Body of pancreas (tissue), 4 donors: ENCODE results near the gene MAML2. TPM values are rescaled to one million over a fixed set of nuclear protein-coding genes. Genes with fewer than 3 reads are reported as not detected.
A peak's percentile ranks its signal among the peaks of the same experiment; 100 is the strongest.

ENCODE experiments used
- ATAC-seq: fragments of 150-250 bp; one replicate; pipeline ENCODE4 v1.9.1; 2016
- DNase-seq, 4 donors: peaks; one replicate each; pipeline ENCODE4 v3.0.0-alpha.2; 2019
- H3K27ac ChIP-seq, 4 donors: fragments of 200-600 bp; sonication (generic); 1 replicate in 3 of 4; 2 replicates in 1 of 4; pipeline versions ENCODE4 v1.5.1 to v1.6.1; 2016 to 2019; ENCODE audit warnings: mild to moderate bottlenecking in 1 of 4, mixed read lengths in 1 of 4, moderate library complexity in 1 of 4
- H3K27me3 ChIP-seq, 2 donors: fragments of 200-600 bp; sonication (generic); one replicate each; pipeline ENCODE4 v1.6.0; 2016; ENCODE audit warnings: mild to moderate bottlenecking in 1 of 2
- H3K36me3 ChIP-seq, 2 donors: fragments of 200-600 bp; sonication (generic); replicated peaks in 1 of 2; 2 replicates each; pipeline ENCODE4 v1.5.1; 2016; ENCODE audit warnings: low read depth in 2 of 2; ENCODE audit not compliant: insufficient read depth in 1 of 2
- H3K4me1 ChIP-seq: fragments of 200-600 bp; sonication (generic); one replicate; pipeline ENCODE4 v1.6.0; 2016
- H3K4me3 ChIP-seq, 2 donors: fragments of 200-600 bp; sonication (generic); 1 replicate in 1 of 2; 2 replicates in 1 of 2; pipeline ENCODE4 v1.5.1; 2016 to 2019
- H3K9me3 ChIP-seq, 3 donors: fragments of 200-600 bp; sonication (generic); 1 replicate in 2 of 3; 2 replicates in 1 of 3; pipeline ENCODE4 v1.5.1; 2016
- CTCF ChIP-seq, 7 experiments: fragments of 450-650 bp in 4 of 7; fragments of 200-600 bp in 3 of 7; sonication (generic) in 3 of 7; IDR thresholded peaks; one replicate each; pipeline ENCODE4 v1.5.1; 2016 to 2019; ENCODE audit warnings: antibody characterized with exemption in 7 of 7
- POLR2A ChIP-seq, 3 donors: fragments of 450-650 bp; IDR thresholded peaks; one replicate each; pipeline ENCODE4 v1.6.1; 2016; ENCODE audit warnings: antibody characterized with exemption in 3 of 3, mild to moderate bottlenecking in 2 of 3
- WGBS, 2 donors: methylation state at CpG; one replicate each; pipeline ENCODE4 v1.1.5; 2017; 5-methylcytosine and 5-hydroxymethylcytosine counted together
- intact Hi-C: fragments of 100-400 bp; cut with DNase I; formaldehyde crosslinking; loops from one replicate; pipeline ENCODE4 v1.15.1; 2023
- total RNA-seq, 2 donors: library from RNA; depleted of rRNA; stranded (reverse); fragments of >200 nt; gene quantifications; one replicate each; pipeline ENCODE4 v1.1.0, GENCODE V29; 2016

MAML2 gene
- total RNA-seq, 2 donors from 2014 or later, result 7.9 to 9.9 TPM

DNA sequence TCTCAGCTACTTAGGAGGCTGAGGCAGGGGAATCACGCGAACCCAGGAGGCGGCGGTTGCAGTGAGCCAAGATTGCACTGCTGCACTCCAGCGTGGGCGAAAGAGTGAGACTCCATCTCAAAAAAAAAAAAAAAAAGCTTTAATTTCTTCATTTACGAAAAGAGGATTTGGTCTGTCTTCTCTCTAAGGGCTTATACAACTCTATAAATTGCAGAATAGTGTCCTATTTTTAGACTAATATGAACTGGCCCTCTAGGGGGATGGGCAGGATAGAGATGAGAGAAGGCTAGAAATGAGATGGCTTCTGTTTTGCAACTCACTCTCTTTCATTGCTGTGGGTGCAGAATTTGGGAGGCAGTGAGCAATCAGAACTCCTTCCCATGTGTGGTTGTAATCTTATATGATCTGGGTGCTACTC, 11.3 kb downstream of the MAML2 start:
- intact Hi-C loops, result loop anchor here (10.0 kb wide), 1 partner anchor 47 kb away; no protein-coding TSS in a partner anchor
- peaks cover 12% of the 10 kb centered on the region for H3K4me1 ChIP-seq
- H3K36me3 ChIP-seq, result no peaks in the 10 kb centered on the region
- TF ChIP-seq POLR2A (IDR thresholded peaks at IDR 0.05) (no peak), CTCF (IDR thresholded peaks at IDR 0.05) (no peak)
- WGBS, 2 donors, result 75 to 82% methylated on average over 7 of the region's 7 CpGs
- DNase-seq (peak in 1 of 4 donors; percentile 33), ATAC-seq (no peak)
- no peaks in the 10 kb centered on the region for H3K27me3 ChIP-seq
- peak overlapping the region in 2 of 4 donors; percentile 30 to 41 for H3K27ac ChIP-seq
- H3K9me3 ChIP-seq, result no peaks in the 10 kb centered on the region
- H3K4me3 ChIP-seq, result no peak overlapping the region

DNA sequence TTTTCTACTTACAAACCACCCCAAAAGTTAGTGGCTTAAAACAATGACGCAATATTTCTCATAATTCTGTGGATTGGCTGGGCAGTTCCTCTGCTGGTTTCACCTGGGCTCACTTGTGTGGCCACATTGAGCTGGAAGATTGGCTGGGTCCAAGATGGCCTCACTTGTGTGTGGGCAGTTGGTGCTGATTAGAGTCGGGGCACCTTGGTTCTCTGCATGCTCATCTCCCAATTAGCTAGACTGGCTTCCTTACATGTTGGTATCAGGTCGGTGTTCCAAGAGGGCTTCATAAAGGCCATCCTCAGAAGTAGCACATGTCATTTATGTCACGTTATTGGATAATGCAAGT, 12.5 kb downstream of the MAML2 start:
- Histone ChIP-seq H3K27ac (no peak overlapping the region), H3K27me3 (no peaks in the 10 kb centered on the region), H3K4me3 (no peak overlapping the region), H3K9me3 (no peaks in the 10 kb centered on the region), H3K36me3 (no peaks in the 10 kb centered on the region), H3K4me1 (peaks cover 18% of the 10 kb centered on the region)
- ATAC-seq, result no peak
- no peak for DNase-seq
- 77 to 82% methylated on average over 4 of the region's 4 CpGs for WGBS, 2 donors
- TF ChIP-seq POLR2A (IDR thresholded peaks at IDR 0.05), result no peak
- no peak for TF ChIP-seq CTCF (IDR thresholded peaks at IDR 0.05)
- intact Hi-C loops, result loop anchor here (10.0 kb wide), 1 partner anchor 46 kb away; no protein-coding TSS in a partner anchor

DNA sequence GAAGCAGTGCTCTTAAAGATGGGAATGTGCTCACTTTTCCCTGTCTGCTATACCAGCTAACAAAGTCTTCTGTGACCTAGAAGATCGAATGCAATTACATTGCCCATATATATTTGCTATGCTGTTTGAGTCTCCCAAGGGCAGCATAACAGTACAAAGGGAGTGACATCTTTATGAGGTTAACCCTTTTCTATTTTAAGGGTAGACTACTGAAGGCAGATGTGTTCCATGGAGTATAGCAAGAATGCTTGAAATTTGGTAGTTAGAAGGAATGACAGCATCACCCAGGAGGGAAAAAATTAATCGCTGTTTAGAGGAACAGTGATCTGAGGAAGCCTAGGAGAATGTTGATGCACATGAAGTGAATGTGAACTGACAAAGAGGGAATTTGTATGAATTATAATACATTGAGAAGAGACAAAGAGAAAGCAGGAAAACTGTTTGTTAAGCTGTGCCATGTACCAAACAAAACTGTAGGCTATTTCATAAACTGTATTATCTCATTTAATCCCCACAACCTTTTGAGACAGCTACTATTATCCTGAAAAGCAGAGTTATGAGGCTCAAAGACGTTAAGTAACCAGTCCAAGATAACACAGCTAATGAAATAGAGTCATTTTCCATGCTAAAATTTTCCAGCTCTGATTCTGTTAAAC, 13.0 kb downstream of the MAML2 start:
- TF ChIP-seq POLR2A (IDR thresholded peaks at IDR 0.05) (no peak), CTCF (IDR thresholded peaks at IDR 0.05) (no peak)
- H3K4me3 ChIP-seq, result no peak overlapping the region
- no peaks in the 10 kb centered on the region for H3K9me3 ChIP-seq
- 65 to 72% methylated on average over 3 of the region's 3 CpGs for WGBS, 2 donors
- peaks cover 21% of the 10 kb centered on the region for H3K4me1 ChIP-seq
- DNase-seq (no peak), ATAC-seq (no peak)
- H3K36me3 ChIP-seq, result no peaks in the 10 kb centered on the region
- no peak overlapping the region for H3K27ac ChIP-seq
- intact Hi-C loops, result loop anchor here (10.0 kb wide), 1 partner anchor 45 kb away; no protein-coding TSS in a partner anchor
- no peaks in the 10 kb centered on the region for H3K27me3 ChIP-seq

DNA sequence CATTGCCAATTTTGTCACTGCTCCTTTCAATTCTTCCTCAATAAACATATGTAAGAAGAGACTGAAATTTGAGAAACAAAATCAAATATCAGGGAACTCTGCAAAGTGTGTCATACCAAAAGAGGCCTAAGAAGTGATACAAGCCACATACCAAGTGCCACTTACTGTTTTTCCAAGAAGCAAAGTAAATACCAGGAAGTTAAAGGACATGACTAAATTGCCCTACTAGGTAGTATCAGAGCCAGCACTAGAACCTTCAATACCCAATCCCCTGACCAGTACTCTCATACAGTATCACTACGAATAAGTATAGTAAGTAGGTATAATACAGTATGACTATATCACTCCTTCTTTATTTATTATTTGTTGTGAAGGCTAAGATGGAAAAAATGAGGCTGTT, 13.6 kb downstream of the MAML2 start:
- 81 to 90% methylated on average over 1 of the region's 1 CpG for WGBS, 2 donors

More for the DNA sequence above, 13.6 kb downstream of the MAML2 start:
- no peak for DNase-seq
- Histone ChIP-seq H3K4me3 (no peak overlapping the region), H3K27ac (no peak overlapping the region), H3K4me1 (peaks cover 25% of the 10 kb centered on the region), H3K36me3 (no peaks in the 10 kb centered on the region), H3K27me3 (no peaks in the 10 kb centered on the region), H3K9me3 (no peaks in the 10 kb centered on the region)
- no peak for ATAC-seq
- intact Hi-C loops, result no loop called here
- no peak for TF ChIP-seq CTCF (IDR thresholded peaks at IDR 0.05)
- no peak for TF ChIP-seq POLR2A (IDR thresholded peaks at IDR 0.05)
